Gastrocnemius medialis (tissue), 4 donors: Measurements from ENCODE around the gene SORBS2. TPM values are rescaled to one million over a fixed set of nuclear protein-coding genes. Genes with fewer than 3 reads are reported as not detected.

Source experiments
- ATAC-seq, 2 donors: fragments of 150-250 bp; one replicate each; pipeline ENCODE4 v1.9.1; 2016
- DNase-seq, 2 donors: peaks; one replicate each; pipeline ENCODE4 v3.0.0-alpha.2; 2019
- H3K27ac ChIP-seq, 4 donors: fragments of 200-600 bp; sonication (generic); 1 replicate in 1 of 4; 2 replicates in 3 of 4; pipeline ENCODE4 v1.5.1; 2016 to 2018; ENCODE audit warnings: mild to moderate bottlenecking in 2 of 4, moderate library complexity in 1 of 4
- H3K27me3 ChIP-seq, 3 donors: fragments of 200-600 bp; sonication (generic) in 2 of 3; 1 replicate in 1 of 3; 2 replicates in 2 of 3; pipeline versions ENCODE4 v1.5.1 to v1.6.0; 2016 to 2019; ENCODE audit warnings: mild to moderate bottlenecking in 1 of 3, moderate library complexity in 1 of 3
- H3K36me3 ChIP-seq, 2 donors: fragments of 200-600 bp; sonication (generic) in 1 of 2; one replicate each; pipeline ENCODE4 v1.5.1; 2017 to 2018
- H3K4me1 ChIP-seq, 2 donors: fragments of 200-600 bp; sonication (generic) in 1 of 2; one replicate each; pipeline ENCODE4 v1.5.1; 2016 to 2017; ENCODE audit warnings: mild to moderate bottlenecking in 2 of 2
- H3K4me3 ChIP-seq, 4 donors: fragments of 200-600 bp; sonication (generic) in 3 of 4; 1 replicate in 1 of 4; 2 replicates in 3 of 4; pipeline ENCODE4 v1.5.1; 2016 to 2019; ENCODE audit warnings: mild to moderate bottlenecking in 2 of 4
- H3K9me3 ChIP-seq, 3 donors: fragments of 200-600 bp; sonication (generic) in 2 of 3; 1 replicate in 1 of 3; 2 replicates in 2 of 3; pipeline ENCODE4 v1.5.1; 2016 to 2019
- POLR2A ChIP-seq, 2 donors: fragments of 450-650 bp; IDR thresholded peaks; one replicate each; pipeline ENCODE4 v1.6.1; 2017; ENCODE audit warnings: antibody characterized with exemption in 2 of 2, mild to moderate bottlenecking in 2 of 2, moderate library complexity in 2 of 2
- in situ Hi-C, 4 donors: fragments of 200-750 bp; cut with MboI; loops; one replicate each; pipeline versions ENCODE4 v1.15.0 to v1.8.0; 2017; ENCODE audit warnings: low sequenced_read_pairs in 4 of 4
- intact Hi-C: fragments of 100-400 bp; cut with DNase I; formaldehyde crosslinking; loops from one replicate; pipeline ENCODE4 v1.15.1; 2023; ENCODE audit warnings: low total_unique reads
- total RNA-seq, 4 donors: library from RNA; depleted of rRNA; stranded (reverse); fragments of >200 nt; gene quantifications; one replicate each; pipeline versions ENCODE4 v1.1.0 to v1.2.3, GENCODE V29; 2016
- TF ChIP-seq, protein P1 (sequence below), 5 experiments: fragments of 450-650 bp in 3 of 5; fragments of 200-600 bp in 2 of 5; sonication (generic) in 2 of 5; IDR thresholded peaks in 4 of 5; conservative IDR thresholded peaks in 1 of 5; 1 replicate in 4 of 5; 2 replicates in 1 of 5; pipeline ENCODE4 v1.5.1; 2016 to 2019; ENCODE audit warnings: antibody characterized with exemption in 5 of 5, mild to moderate bottlenecking in 3 of 5, moderate library complexity in 3 of 5

Gene SORBS2
- total RNA-seq, 4 donors from 2014 or later = 15.3 to 64.5 (median 17.4) TPM

DNA sequence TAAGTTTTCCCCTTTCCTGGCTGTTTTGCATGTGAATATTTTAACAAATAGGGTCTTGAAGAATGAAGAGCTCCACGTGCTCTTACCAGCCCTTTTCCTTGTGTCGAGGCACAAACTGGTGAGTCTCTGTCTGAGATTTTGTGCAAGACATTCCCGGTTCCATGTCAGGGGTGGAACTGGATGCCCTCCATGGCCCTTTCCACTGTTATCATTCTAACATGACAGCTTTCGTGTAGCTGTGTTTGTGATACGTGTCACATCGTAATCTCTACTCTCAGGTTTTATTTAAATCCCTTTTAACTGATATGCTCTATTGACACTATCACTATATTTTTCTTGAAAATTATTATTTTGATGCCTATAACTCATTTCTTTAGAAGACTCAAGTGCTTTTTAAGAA is 130.4 kb downstream of the SORBS2 start:
- no peak for ATAC-seq
- in situ Hi-C loops = no loop called here
- Histone ChIP-seq H3K36me3 (no peaks in the 10 kb centered on the region), H3K4me3 (no peak overlapping the region), H3K27me3 (no peaks in the 10 kb centered on the region), H3K4me1 (no peaks in the 10 kb centered on the region), H3K9me3 (no peaks in the 10 kb centered on the region), H3K27ac (no peak overlapping the region)
- TF ChIP-seq, protein P1, sequence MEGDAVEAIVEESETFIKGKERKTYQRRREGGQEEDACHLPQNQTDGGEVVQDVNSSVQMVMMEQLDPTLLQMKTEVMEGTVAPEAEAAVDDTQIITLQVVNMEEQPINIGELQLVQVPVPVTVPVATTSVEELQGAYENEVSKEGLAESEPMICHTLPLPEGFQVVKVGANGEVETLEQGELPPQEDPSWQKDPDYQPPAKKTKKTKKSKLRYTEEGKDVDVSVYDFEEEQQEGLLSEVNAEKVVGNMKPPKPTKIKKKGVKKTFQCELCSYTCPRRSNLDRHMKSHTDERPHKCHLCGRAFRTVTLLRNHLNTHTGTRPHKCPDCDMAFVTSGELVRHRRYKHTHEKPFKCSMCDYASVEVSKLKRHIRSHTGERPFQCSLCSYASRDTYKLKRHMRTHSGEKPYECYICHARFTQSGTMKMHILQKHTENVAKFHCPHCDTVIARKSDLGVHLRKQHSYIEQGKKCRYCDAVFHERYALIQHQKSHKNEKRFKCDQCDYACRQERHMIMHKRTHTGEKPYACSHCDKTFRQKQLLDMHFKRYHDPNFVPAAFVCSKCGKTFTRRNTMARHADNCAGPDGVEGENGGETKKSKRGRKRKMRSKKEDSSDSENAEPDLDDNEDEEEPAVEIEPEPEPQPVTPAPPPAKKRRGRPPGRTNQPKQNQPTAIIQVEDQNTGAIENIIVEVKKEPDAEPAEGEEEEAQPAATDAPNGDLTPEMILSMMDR (IDR thresholded peaks at IDR 0.05 in 4 of 5, conservative IDR thresholded peaks at IDR 0.05 in 1 of 5) = no peak
- TF ChIP-seq POLR2A (IDR thresholded peaks at IDR 0.05) = no peak
- no peak for DNase-seq
- intact Hi-C loops = no loop called here

DNA sequence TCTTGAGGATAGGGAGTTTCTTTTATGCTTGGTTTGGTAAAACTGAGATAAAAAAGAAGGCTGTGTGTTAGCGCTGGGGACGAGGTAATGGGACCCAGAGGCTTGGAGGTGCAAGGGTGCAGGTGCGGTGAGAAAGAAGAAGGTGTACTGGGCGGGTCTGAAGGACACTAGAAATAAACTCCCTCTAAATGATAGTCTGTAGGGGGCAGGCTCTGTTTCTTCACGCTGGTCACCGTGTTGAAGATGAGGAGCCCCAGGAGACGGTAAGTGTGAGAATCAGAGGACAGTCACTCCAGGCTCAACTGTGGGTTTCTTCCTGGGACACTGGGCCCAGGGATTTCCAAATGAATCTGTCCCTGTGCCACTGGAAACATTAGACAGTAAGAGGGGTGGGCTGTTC is 131.4 kb downstream of the SORBS2 start:
- DNase-seq (no peak), ATAC-seq (no peak)
- Histone ChIP-seq H3K9me3 (no peaks in the 10 kb centered on the region), H3K36me3 (no peaks in the 10 kb centered on the region), H3K27ac (no peak overlapping the region), H3K4me1 (no peaks in the 10 kb centered on the region), H3K27me3 (no peaks in the 10 kb centered on the region), H3K4me3 (no peak overlapping the region)
- in situ Hi-C loops = no loop called here
- intact Hi-C loops = no loop called here
- no peak for TF ChIP-seq POLR2A (IDR thresholded peaks at IDR 0.05)
- TF ChIP-seq, protein P1 (IDR thresholded peaks at IDR 0.05 in 4 of 5, conservative IDR thresholded peaks at IDR 0.05 in 1 of 5) = no peak

GRCh38 chr4:185679523-185679922 is 132.5 kb downstream of the SORBS2 start:
- intact Hi-C loops = no loop called here
- Histone ChIP-seq H3K27me3 (no peaks in the 10 kb centered on the region), H3K9me3 (no peaks in the 10 kb centered on the region), H3K36me3 (no peaks in the 10 kb centered on the region), H3K27ac (no peak overlapping the region), H3K4me3 (no peak overlapping the region), H3K4me1 (no peaks in the 10 kb centered on the region)
- in situ Hi-C loops = no loop called here
- ATAC-seq (no peak), DNase-seq (no peak)
- TF ChIP-seq POLR2A (IDR thresholded peaks at IDR 0.05) = no peak
- TF ChIP-seq, protein P1 (IDR thresholded peaks at IDR 0.05 in 4 of 5, conservative IDR thresholded peaks at IDR 0.05 in 1 of 5) = no peak

- DNase-seq = no peak
- no peaks in the 10 kb centered on the region for H3K9me3 ChIP-seq
- no peak overlapping the region for H3K27ac ChIP-seq
- intact Hi-C loops = no loop called here
- H3K4me1 ChIP-seq = peaks cover under 1% of the 10 kb centered on the region in 2 donors
- no peaks in the 10 kb centered on the region for H3K27me3 ChIP-seq
- no peak overlapping the region for H3K4me3 ChIP-seq
- in situ Hi-C loops = no loop called here
- TF ChIP-seq POLR2A (IDR thresholded peaks at IDR 0.05) = no peak
- TF ChIP-seq, protein P1 (IDR thresholded peaks at IDR 0.05 in 4 of 5, conservative IDR thresholded peaks at IDR 0.05 in 1 of 5) = no peak
- no peaks in the 10 kb centered on the region for H3K36me3 ChIP-seq
- no peak for ATAC-seq
Observed at GRCh38 chr4:185677637-185678314, 134.2 kb downstream of the SORBS2 start.

DNA sequence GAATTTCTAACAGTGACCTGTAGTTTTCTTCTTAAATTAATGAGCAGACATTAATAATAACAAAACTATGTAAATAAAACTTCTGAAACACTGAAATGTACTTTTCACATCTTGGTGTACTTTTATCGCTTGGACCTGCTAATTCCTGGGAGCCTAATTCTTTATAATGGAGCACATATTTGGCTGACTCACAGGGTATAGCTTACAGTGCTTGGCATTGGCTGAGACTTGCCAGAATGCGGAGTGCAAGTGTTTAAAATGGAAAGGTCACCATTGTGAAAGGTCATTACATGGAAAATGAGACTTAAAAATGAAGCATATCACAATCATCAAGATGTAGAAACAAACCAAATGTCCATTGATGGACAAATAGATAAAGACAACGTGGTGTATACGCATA is 139.4 kb downstream of the SORBS2 start:
- no peak overlapping the region for H3K4me3 ChIP-seq
- no peaks in the 10 kb centered on the region for H3K36me3 ChIP-seq
- H3K9me3 ChIP-seq = no peaks in the 10 kb centered on the region
- no peak overlapping the region for H3K27ac ChIP-seq
- TF ChIP-seq POLR2A (IDR thresholded peaks at IDR 0.05) = no peak
- TF ChIP-seq, protein P1 (IDR thresholded peaks at IDR 0.05 in 4 of 5, conservative IDR thresholded peaks at IDR 0.05 in 1 of 5) = no peak
- H3K27me3 ChIP-seq = no peaks in the 10 kb centered on the region
- in situ Hi-C loops = no loop called here
- DNase-seq (no peak), ATAC-seq (no peak)
- H3K4me1 ChIP-seq = peaks cover 10 to 16% of the 10 kb centered on the region in 2 donors
- intact Hi-C loops = no loop called here
